Measurements from ENCODE around the gene LIMS2.

LIMS2 gene

DNA sequence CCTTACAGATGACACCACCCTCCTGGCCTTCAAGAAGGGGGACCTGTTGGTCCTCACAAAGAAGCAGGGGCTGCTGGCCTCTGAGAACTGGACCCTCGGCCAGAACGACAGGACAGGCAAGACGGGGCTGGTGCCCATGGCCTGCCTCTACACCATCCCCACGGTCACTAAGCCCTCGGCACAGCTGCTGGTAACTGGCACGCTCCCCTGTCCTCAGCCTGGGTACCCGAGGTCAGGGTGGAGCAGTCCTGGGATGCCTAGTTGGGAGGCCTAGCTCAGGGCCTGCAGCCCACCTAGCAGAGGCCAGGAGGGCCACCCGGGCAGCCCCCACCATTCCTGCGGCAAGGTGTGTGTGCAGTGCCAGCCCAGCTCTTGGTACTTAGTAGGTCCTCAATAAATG lies 45.7 kb downstream of the LIMS2 start:
- TF ChIP-seq GATA3 (IDR thresholded peaks at IDR 0.05; ENCODE audit: low read depth, low read length) (no peak), GATA2 (IDR thresholded peaks at IDR 0.05; ENCODE audit: low read depth, low read length) (no peak)

DNA sequence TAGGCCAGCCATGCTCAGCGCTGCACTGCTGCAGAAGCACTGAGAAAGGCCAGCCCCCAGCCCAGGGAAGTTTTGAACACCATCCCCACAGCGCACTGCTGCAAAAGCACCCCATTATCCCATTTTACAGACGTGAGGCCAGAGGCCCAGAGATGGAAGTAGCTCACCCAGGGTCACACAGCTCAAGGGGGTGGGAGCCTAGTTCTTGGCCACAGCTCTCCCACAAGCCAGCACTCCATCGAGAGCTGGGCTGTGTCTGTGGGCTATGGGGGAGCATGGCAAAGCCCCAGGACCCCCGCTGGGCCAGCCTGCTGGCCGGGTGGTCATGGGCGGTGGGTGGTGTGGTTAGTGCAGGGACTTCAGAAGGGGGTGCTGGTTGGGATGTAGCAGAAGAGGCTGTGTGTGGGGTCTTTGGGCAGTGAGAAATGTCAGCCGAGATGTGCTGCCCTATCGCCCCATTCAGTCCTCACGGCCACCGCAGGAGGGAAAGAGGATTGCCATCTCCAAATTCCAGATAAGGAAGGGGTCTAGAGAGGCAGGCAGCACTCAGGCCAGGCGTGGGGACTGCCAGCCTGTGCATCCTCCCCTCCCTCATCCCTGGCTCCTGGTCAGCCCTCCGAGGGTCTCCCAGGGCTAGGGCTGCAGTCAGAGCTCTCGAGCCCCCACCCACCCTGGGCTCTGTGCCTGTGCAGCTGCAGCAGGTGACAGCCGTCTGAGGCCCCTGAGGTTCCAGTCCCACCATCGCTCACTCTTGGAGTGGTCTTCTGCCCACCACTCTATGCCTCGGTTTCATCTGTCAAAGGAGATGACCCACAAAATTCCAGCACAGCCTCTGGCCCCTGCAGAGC lies 46.3 kb downstream of the LIMS2 start:
- TF ChIP-seq GATA2 (IDR thresholded peaks at IDR 0.05; ENCODE audit: low read depth, low read length) (no peak), GATA3 (IDR thresholded peaks at IDR 0.05; ENCODE audit: low read depth, low read length) (no peak)

DNA sequence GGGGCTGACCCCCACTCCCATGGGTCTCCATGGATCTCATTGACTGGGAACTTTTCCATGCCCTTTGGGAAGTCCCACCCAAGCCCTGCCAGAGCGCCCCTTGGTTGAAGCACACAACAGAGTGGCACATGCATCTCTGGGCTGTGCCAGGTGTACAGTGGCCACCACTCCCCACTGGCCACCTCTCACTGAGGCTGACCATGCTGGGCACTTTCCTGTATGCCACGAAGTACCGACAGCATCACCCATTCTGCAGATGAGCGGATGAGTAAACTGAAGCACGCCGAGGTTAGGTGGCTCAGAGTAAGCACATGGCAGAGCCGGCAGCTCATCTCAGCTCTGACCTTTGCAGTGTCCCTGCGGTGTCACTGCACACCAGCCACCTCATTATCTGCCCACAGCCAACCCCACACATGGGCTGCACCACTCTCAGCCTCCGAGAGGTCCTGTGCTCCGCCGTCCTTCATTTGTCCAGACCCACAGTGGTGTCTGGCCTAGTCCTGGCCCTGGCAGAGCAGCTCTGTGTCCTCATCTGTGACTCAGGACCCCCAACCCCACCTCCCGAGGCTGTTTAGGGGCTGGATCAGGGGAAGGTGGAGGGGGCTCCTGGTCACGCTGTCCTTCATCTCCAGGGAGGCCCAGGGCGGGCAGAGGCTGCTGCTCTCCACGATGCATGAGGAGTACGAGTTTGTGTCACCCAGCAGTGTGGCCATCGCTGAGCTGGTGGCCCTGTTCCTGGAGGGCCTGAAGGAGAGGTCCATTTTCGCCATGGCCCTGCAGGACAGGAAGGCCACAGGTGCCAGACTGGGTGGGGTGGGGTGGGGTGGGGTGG lies 47.4 kb downstream of the LIMS2 start:
- TF ChIP-seq GATA3 (IDR thresholded peaks at IDR 0.05; ENCODE audit: low read depth, low read length), result no peak

DNA sequence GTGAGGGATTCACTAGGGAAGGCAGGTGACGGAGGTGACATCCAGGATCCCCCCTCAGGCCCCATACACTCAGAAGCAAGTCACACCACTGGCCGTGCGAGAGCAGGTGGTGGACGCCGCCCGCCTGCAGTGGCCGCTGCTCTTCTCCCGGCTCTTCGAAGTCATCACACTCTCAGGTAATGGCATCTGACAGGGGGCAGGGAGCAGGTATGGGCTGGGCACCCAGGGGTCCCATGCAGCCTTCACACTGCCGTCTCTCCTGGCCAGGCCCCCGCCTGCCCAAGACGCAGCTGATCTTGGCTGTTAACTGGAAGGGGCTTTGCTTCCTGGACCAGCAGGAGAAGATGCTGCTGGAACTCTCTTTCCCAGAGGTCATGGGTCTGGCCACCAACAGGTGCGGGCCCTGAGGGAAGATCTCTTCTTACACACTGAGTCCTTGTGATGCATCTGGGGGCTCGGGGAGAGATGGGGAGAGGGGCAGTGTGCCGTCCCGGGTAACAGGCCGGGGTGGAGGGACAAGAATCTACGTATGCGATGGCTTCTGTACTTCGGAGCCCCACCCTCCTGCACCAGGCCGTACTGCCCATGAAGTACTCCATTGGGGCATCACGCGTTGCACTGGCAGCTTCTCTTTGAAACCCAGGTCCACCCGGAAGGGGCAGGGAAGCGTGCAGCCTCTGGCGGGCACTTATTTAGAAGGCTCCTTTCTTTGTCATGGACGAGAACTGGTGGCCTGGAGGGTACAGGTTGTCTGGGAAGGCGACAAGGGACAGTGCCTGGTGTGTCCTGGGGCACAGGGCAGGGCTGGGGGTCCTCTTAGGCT lies 48.2 kb downstream of the LIMS2 start:
- no peak for TF ChIP-seq GATA2 (IDR thresholded peaks at IDR 0.05; ENCODE audit: low read depth, low read length)
- no peak for TF ChIP-seq GATA3 (IDR thresholded peaks at IDR 0.05; ENCODE audit: low read depth, low read length)

DNA sequence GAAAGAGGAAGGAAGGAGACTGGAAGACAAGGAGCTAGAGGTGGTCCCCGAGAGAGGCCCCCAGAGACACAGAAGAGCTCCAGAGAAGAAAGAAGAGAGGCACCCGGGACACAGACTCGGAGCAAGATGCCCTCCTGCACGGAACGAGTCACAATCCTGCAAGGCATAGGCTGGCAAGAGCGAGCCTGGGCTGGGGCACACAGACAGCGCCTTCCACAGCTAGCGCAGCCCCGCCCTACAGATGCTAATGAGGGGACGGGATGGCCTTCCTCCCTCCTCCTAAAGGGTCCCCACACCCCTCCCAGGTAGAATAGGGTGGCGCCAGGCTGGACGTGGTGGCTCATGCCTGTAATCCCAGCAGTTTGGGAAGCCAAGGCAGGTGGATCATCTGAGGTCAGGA lies 49.2 kb downstream of the LIMS2 start:
- TF ChIP-seq GATA3 (IDR thresholded peaks at IDR 0.05; ENCODE audit: low read depth, low read length), result no peak
- no peak for TF ChIP-seq GATA2 (IDR thresholded peaks at IDR 0.05; ENCODE audit: low read depth, low read length)

DNA sequence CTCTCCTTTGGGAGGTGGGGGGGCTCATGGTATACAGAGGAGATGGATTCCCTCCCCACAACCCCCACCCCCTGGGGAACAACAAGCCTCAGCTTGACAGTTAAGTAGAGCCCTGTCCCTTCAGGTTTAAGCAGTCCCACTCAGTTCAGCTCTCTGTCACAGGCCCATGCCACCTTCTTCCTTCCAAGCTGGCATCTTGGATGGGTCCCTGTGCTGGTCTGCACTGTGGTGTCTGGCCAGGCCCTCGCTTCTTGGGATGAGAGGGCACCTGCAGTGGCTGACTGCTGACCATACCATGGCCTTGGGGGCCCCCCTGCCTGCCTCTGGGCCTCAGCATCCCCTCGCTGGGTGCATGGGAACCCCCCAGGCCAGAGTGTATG lies 49.8 kb downstream of the LIMS2 start:
- TF ChIP-seq GATA2 (IDR thresholded peaks at IDR 0.05; ENCODE audit: low read depth, low read length), result no peak
- TF ChIP-seq GATA3 (IDR thresholded peaks at IDR 0.05; ENCODE audit: low read depth, low read length), result no peak

DNA sequence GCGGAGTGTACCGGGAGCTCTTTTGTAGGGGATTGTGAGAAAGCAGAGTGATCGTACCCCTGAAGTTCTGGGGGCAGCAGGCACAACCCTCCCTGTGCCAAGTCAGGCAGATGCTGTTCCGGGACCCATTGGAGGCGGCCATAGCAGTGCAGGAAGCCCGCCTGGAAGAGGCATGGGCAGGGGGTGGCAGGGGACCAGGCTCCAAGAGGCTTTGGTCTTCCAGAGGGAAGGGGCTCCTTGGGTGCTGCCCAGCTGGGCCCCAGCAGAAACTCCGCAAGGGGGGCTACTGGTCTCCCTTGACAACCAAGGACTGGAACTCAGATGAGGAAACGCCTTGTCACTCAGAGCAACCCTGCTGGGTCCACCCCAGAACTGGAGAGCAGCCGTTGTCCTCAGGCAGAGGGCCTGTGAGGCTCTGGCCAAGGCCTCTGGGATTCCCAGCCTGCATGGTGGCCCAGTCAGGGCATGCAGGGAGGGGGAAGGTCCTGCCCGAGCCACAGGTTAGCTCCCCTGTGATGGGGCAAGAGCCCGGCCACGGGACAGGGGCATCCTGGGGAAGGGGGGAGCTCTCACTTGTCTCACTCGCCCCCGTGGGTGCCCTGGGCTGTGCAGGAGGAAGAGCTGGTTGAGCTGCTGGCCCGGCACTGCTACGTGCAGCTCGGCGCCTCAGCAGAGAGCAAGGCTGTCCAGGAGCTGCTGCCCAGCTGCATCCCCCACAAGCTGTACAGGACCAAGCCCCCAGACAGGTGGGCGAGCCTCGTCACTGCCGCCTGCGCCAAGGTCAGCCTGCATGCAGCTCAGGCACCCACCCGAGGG lies 50.4 kb downstream of the LIMS2 start:
- TF ChIP-seq GATA3 (IDR thresholded peaks at IDR 0.05; ENCODE audit: low read depth, low read length) (no peak), GATA2 (IDR thresholded peaks at IDR 0.05; ENCODE audit: low read depth, low read length) (no peak)

DNA sequence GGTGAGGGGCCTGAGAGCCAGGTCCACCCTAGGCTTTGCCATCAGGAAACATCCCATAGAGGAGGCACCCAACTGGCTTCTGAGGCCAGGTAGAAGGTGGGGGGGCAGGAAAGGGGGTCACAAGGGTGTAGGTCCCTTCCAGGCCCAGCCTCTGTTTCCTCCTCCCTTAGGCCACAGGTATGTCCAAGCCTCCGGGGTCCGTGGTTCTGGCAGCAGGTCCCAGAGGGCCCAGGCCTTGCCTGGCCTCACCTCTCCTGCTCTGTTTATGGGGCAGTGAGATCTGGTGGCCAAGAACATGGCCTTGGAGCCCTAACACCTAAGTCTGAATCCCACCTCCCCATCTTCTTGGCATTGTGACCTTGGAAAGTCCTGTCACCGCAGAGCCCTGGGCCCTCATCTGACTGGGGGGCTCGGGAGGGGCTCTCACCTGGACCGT lies 51.0 kb downstream of the LIMS2 start:
- no peak for TF ChIP-seq GATA2 (IDR thresholded peaks at IDR 0.05; ENCODE audit: low read depth, low read length)
- no peak for TF ChIP-seq GATA3 (IDR thresholded peaks at IDR 0.05; ENCODE audit: low read depth, low read length)

DNA sequence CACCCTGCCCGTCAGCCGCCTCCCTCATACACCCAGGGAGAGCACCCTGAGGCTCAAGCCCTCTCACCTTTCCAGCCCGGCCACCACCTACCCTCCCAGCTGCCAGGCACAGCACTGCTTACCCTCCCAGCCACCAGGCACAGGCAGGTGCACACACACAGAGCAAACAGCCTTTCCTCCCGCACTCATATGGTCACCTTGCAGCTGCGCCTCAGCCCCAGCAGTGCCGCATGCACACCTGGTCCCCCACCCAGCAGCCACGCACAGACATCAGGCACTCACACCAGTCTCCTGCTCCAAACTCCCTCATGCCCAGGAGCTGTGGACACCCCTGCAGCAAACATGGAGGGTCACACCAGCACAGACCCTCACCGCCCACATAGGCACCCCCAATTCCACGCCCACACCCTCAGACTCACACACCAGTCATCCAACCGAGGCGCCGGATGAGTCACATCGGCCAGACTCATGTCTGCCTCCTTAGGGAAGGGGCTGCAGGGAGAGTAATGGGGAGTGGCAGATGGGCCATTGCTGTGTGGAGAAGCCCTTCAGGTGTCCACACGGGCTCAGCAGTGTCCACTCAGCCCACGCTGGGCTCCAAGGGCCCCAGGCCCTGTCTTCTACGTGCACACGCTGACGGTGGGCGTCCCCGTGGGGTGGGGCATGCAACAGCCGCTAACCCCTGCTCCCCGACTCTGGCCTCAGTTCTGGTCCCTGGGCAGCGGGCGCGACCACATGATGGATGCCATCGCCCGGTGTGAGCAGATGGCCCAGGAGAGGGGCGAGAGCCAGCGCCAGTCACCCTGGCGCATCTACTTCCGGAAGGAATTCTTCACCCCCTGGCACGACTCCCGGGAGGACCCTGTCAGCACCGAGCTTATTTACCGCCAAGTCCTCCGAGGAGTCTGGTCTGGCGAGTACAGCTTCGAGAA lies 51.7 kb downstream of the LIMS2 start:
- TF ChIP-seq GATA3 (IDR thresholded peaks at IDR 0.05; ENCODE audit: low read depth, low read length) (no peak), GATA2 (IDR thresholded peaks at IDR 0.05; ENCODE audit: low read depth, low read length) (no peak)

DNA sequence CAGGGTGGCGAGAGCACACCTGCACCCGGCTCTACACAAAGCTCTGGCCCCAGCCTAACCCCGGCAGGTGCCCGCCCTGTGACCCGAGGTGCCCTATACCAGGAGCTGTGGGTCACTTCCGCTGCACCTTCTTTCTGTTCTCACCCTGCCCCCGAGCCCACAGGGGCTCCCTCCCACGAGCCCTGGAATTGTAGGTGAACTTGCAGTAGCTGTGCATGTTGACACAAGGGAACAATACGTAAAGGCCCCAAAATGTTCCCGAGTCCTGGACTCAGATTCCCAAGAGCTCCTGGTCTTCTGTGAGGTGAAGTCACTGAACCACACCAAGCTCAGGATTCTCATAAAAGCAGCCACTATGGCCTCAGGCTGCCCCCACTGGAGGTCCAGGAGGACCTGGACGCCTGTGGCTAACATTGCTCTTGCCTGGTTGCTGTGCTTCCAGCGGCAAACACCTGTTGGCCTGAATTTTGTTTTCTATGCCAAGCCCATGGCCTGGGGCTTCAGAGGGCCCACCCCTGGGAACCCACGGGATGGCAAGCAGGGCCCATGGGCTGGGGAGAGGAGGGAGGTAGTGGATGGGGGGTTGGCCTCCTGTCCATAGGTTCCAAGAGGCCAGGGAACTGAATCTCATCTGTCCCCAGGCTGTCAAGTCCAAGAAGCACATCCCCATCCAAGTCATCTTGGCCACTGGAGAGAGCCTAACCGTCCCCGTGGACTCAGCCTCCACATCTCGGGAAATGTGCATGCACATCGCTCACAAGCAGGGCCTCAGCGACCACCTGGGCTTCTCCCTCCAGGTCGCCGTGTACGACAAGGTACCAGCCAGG lies 52.6 kb downstream of the LIMS2 start:
- TF ChIP-seq GATA3 (IDR thresholded peaks at IDR 0.05; ENCODE audit: low read depth, low read length) (no peak), GATA2 (IDR thresholded peaks at IDR 0.05; ENCODE audit: low read depth, low read length) (no peak)

DNA sequence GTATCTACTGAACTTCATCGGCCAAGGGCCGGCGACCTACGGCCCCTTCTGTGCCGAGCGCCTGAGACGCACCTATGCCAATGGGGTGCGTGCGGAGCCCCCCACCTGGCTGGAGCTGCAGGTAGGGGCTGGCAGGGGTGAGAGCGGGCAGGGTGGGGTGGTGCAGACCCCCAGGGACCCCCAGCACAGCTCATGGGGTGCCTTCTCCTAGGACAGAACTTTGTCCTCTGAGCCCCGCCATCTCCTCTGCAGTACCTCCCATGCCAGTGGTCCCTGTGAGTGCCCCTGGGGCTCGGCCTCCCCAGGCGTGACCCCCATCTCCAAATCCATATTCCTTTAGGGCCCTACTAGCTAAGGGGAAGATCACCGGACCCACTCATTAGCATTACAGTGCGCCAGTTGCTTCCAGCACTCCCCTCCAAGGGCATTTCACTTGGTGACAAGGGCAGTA lies 53.3 kb downstream of the LIMS2 start:
- TF ChIP-seq GATA2 (IDR thresholded peaks at IDR 0.05; ENCODE audit: low read depth, low read length) (no peak), GATA3 (IDR thresholded peaks at IDR 0.05; ENCODE audit: low read depth, low read length) (no peak)

Measured in SH-SY5Y (cell line).